H1 (cell line): ENCODE results near the gene KCNH6. TPM values are rescaled to one million over a fixed set of nuclear protein-coding genes. Genes with fewer than 3 reads are reported as not detected.

Source experiments
- CHD1 ChIP-seq: IDR thresholded peaks from 2 replicates; pipeline ENCODE4 v1.6.1; 2012; ENCODE audit warnings: low read depth, low read length, improper control_type of control experiment
- CHD2 ChIP-seq: IDR thresholded peaks from 2 replicates; pipeline ENCODE4 v1.6.1; 2012; ENCODE audit warnings: low read length, improper control_type of control experiment
- E2F6 ChIP-seq: IDR thresholded peaks from 2 replicates; pipeline ENCODE4 v1.6.1; 2012; ENCODE audit warnings: inconsistent platforms
- KDM5A ChIP-seq: fragments of 200-600 bp; IDR thresholded peaks from 2 replicates; pipeline ENCODE4 v1.7.1; 2012; ENCODE audit warnings: mild to moderate bottlenecking, low read length, inconsistent platforms, mixed read lengths
- MAFK ChIP-seq: IDR thresholded peaks from 2 replicates; pipeline ENCODE4 v1.6.1; 2012; ENCODE audit warnings: low read depth, mild to moderate bottlenecking, improper control_type of control experiment, low read length
- SIRT6 ChIP-seq: IDR thresholded peaks from one replicate; pipeline ENCODE4 v1.7.1; 2012; ENCODE audit warnings: low read length, inconsistent platforms
- TAF1 ChIP-seq: IDR thresholded peaks from 2 replicates; pipeline ENCODE4 v1.6.1; 2011; ENCODE audit warnings: mild to moderate bottlenecking, low read depth, low read length
- TBP ChIP-seq: IDR thresholded peaks from 2 replicates; pipeline ENCODE4 v1.6.1; 2011; ENCODE audit warnings: low read depth, low read length, improper control_type of control experiment
- USF2 ChIP-seq: IDR thresholded peaks from 2 replicates; pipeline ENCODE4 v1.6.1; 2011; ENCODE audit warnings: low read length, improper control_type of control experiment
- polyA plus RNA-seq, 7 experiments: library from polyadenylated mRNA; depleted of rRNA in 3 of 7; stranded (reverse) in 5 of 7; unstranded in 2 of 7; fragments of >200 nt in 5 of 7; fragments of 200-250 nt in 2 of 7; gene quantifications; 1 replicate in 5 of 7; 2 replicates in 1 of 7; 4 replicates in 1 of 7; pipeline versions ENCODE4 v1.2.1 to v1.2.3, GENCODE V29; 2011 to 2013; ENCODE audit warnings: missing spikeins in 2 of 7, mixed read lengths in 2 of 7
- total RNA-seq: library from RNA; stranded (reverse); fragmentation: NEBNext Ultra II Directional; extraction: Animal tissue kit (Norgen Biotek cat#: 25700); gene quantifications from 2 replicates; pipeline ENCODE4 v1.2.1, GENCODE V29; 2021
- TF ChIP-seq, protein P1 (sequence below): IDR thresholded peaks from 2 replicates; pipeline ENCODE4 v1.6.1; 2012; ENCODE audit warnings: inconsistent platforms

KCNH6 gene
- total and polyA plus RNA-seq, 2 of the 8 experiments (the other 6 are each of a cell fraction or from before 2014, with no cell fraction given), result 1.8 to 3.6 TPM

GRCh38 chr17:63474174-63474573 is 49.0 kb upstream of the KCNH6 start (continued):
- TF ChIP-seq E2F6 (no peak), USF2 (no peak), TAF1 (no peak), SIRT6 (no peak), CHD2 (no peak), KDM5A (no peak), CHD1 (no peak), MAFK (no peak), TBP (no peak)
- TF ChIP-seq, protein P1, sequence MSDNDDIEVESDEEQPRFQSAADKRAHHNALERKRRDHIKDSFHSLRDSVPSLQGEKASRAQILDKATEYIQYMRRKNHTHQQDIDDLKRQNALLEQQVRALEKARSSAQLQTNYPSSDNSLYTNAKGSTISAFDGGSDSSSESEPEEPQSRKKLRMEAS, result no peak
- TF ChIP-seq, all 59 proteins: peak for 0
